ENCODE measurements around the gene BMP3.
"Not testable (repeated sequence)": the region's sequence is repeated elsewhere in the genome, so short reads cannot be mapped to it uniquely, and the experiment has no call there.

The BMP3 gene, protein sequence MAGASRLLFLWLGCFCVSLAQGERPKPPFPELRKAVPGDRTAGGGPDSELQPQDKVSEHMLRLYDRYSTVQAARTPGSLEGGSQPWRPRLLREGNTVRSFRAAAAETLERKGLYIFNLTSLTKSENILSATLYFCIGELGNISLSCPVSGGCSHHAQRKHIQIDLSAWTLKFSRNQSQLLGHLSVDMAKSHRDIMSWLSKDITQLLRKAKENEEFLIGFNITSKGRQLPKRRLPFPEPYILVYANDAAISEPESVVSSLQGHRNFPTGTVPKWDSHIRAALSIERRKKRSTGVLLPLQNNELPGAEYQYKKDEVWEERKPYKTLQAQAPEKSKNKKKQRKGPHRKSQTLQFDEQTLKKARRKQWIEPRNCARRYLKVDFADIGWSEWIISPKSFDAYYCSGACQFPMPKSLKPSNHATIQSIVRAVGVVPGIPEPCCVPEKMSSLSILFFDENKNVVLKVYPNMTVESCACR

GRCh38 chr4:81030061-81030980, at the start of gene BMP3:
Gene BMP3 (plus strand): TSS chr4:81030708. CDS start chr4:81031285, 577 bp downstream.
- no peaks in the 10 kb centered on the region for H3K36me3 ChIP-seq
- no peak within 1 kb of the TSS for H3K4me3 ChIP-seq
- H3K4me1 ChIP-seq, result no peaks in the 10 kb centered on the region
- peaks cover 25% of the 10 kb centered on the region for H3K9me3 ChIP-seq
- H3K9ac ChIP-seq, result no peak within 1 kb of the TSS
- no peaks in the 10 kb centered on the region for H3K27me3 ChIP-seq
- H3K27ac ChIP-seq, result no peak within 1 kb of the TSS
- H4K20me1 ChIP-seq, result no peaks in the 10 kb centered on the region
- no peak for TF ChIP-seq Cebpa-rat (IDR thresholded peaks at IDR 0.05)
- H3K4me2 ChIP-seq, result no peak within 1 kb of the TSS

GRCh38 chr4:80986011-80986410, 44.5 kb upstream of the BMP3 start:
- Histone ChIP-seq H3K27ac (no peak overlapping the region), H3K4me2 (no peak overlapping the region), H3K4me3 (no peak overlapping the region), H3K36me3 (no peaks in the 10 kb centered on the region), H3K27me3 (no peaks in the 10 kb centered on the region), H3K4me1 (peaks cover 10% of the 10 kb centered on the region; the same call in 1 of the 2 replicates), H3K9ac (no peak overlapping the region), H3K9me3 (no peaks in the 10 kb centered on the region), H4K20me1 (no peaks in the 10 kb centered on the region)
- TF ChIP-seq Cebpa-rat (IDR thresholded peaks at IDR 0.05), result no peak

DNA sequence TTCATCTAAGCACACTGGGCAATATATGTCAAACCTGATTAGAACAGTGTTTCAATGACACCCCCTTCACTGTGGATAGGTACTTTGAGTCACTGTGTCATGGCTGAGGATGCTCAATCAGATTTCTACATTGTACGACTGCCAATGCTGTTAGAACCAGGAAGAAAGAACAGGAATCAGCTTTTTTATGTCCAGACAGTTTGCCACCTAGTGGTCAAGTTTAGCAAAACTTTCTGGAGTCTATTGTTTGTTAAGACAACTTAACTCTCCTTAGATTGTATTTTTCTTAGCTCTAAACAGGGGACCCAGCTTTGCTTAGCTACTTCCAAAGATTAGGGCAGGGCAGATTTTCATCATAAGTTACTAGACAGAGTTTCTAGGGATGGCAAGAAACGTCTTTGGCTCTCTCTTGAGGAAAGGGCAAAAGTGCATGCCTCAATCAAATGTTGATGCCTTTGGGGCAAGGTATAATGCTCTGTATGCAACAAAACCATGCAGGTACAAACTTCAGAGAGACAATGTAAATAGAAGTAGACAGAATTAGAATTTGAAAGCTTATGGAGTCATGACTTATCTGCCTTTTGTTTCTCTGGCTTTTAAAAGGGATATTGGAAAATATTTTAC, 40.5 kb upstream of the BMP3 start:
- Histone ChIP-seq H3K9ac (no peak overlapping the region), H3K4me3 (no peak overlapping the region), H3K9me3 (no peaks in the 10 kb centered on the region), H3K27ac (peak overlapping the region; percentile 3; the same call in 1 of the 2 replicates), H4K20me1 (no peaks in the 10 kb centered on the region), H3K4me2 (peak overlapping the region; percentile 17; the same call in 1 of the 2 replicates), H3K36me3 (no peaks in the 10 kb centered on the region), H3K27me3 (no peaks in the 10 kb centered on the region), H3K4me1 (peaks cover 12% of the 10 kb centered on the region; the same call in 1 of the 2 replicates)
- TF ChIP-seq Cebpa-rat (IDR thresholded peaks at IDR 0.05), result no peak

GRCh38 chr4:80990851-80991250, 39.7 kb upstream of the BMP3 start:
- Histone ChIP-seq H3K27ac (no peak overlapping the region), H3K36me3 (no peaks in the 10 kb centered on the region), H3K27me3 (no peaks in the 10 kb centered on the region), H4K20me1 (no peaks in the 10 kb centered on the region), H3K4me2 (peak overlapping the region; percentile 17; the same call in 1 of the 2 replicates), H3K4me1 (peaks cover 12% of the 10 kb centered on the region; the same call in 1 of the 2 replicates), H3K9ac (no peak overlapping the region), H3K9me3 (no peaks in the 10 kb centered on the region), H3K4me3 (no peak overlapping the region)
- no peak for TF ChIP-seq Cebpa-rat (IDR thresholded peaks at IDR 0.05)

DNA sequence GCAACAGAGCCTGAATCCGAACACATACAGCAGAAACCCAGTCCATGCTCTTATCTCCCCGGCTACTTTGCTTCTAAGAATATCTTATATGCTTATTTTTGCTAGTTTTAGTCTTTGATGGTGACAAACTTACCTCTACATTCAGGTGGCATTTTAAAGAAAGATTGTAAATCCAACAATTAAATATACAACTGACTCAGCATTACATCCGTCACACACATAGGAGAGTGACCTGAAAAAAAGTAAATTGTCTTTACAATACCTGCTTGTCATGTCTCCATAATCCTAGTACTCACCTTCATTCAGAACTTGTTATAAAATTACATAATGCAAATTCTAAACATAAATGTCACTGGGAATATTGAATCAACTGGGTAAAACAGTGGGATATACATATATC, 30.6 kb upstream of the BMP3 start:
- Histone ChIP-seq H3K27me3 (no peaks in the 10 kb centered on the region), H4K20me1 (no peaks in the 10 kb centered on the region), H3K36me3 (no peaks in the 10 kb centered on the region), H3K4me3 (no peak overlapping the region), H3K9me3 (no peaks in the 10 kb centered on the region), H3K9ac (no peak overlapping the region), H3K27ac (no peak overlapping the region), H3K4me1 (peaks cover 10% of the 10 kb centered on the region), H3K4me2 (no peak overlapping the region)
- TF ChIP-seq Cebpa-rat (IDR thresholded peaks at IDR 0.05), result no peak

- H4K20me1 ChIP-seq, result no peaks in the 10 kb centered on the region
- no peaks in the 10 kb centered on the region for H3K27me3 ChIP-seq
- H3K4me3 ChIP-seq, result no peak overlapping the region
- no peak for TF ChIP-seq Cebpa-rat (IDR thresholded peaks at IDR 0.05)
- no peaks in the 10 kb centered on the region for H3K36me3 ChIP-seq
- no peak overlapping the region for H3K27ac ChIP-seq
- H3K9ac ChIP-seq, result no peak overlapping the region
- peaks cover 10% of the 10 kb centered on the region for H3K4me1 ChIP-seq
- H3K4me2 ChIP-seq, result peak overlapping the region; percentile 27
- no peaks in the 10 kb centered on the region for H3K9me3 ChIP-seq
These were observed 26.9 kb upstream of the BMP3 start for GRCh38 chr4:81003597-81004111.

DNA sequence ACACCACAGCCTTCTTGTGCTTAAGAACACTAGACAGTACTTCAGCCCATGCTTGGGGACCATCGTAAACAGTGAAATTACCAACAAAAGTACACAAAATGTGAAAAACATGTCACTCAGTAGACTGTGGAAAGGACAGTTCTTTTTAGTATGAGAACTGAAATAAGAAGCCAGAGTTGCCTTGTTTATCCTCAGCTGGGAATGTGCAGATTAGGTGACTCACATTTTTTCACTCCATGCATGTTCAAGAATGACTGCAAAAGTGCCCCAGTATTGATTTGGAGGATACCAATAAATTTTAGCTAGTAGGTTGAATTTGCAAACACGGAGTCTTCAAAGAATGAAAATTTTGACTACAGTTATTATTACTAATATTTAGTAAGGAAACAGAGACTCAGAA, 23.1 kb upstream of the BMP3 start:
- H3K9me3 ChIP-seq, result 0 out of 2 replicates have a peak, but pooled peaks cover 4% of the 10 kb centered on the region

GRCh38 chr4:81016566-81016965, 13.9 kb upstream of the BMP3 start:
- H3K27ac ChIP-seq, H3K27me3 ChIP-seq, H3K9ac ChIP-seq, H3K4me1 ChIP-seq, H4K20me1 ChIP-seq, H3K36me3 ChIP-seq, H3K4me2 ChIP-seq, H3K4me3 ChIP-seq: not testable (repeated sequence)
- H3K9me3 ChIP-seq, result peaks cover 14% of the 10 kb centered on the region

More for the DNA sequence above, 23.1 kb upstream of the BMP3 start:
- Histone ChIP-seq H4K20me1 (no peaks in the 10 kb centered on the region), H3K4me2 (no peak overlapping the region), H3K36me3 (no peaks in the 10 kb centered on the region), H3K27ac (no peak overlapping the region), H3K27me3 (no peaks in the 10 kb centered on the region), H3K9ac (no peak overlapping the region), H3K4me1 (peaks cover 10% of the 10 kb centered on the region), H3K4me3 (no peak overlapping the region)
- no peak for TF ChIP-seq Cebpa-rat (IDR thresholded peaks at IDR 0.05)

GRCh38 chr4:81019006-81019405, 11.5 kb upstream of the BMP3 start:
- Histone ChIP-seq H3K9ac (no peak overlapping the region), H3K36me3 (no peaks in the 10 kb centered on the region), H3K9me3 (peaks cover 8% of the 10 kb centered on the region), H3K27ac (no peak overlapping the region), H3K27me3 (no peaks in the 10 kb centered on the region), H3K4me1 (no peaks in the 10 kb centered on the region), H3K4me2 (no peak overlapping the region), H4K20me1 (no peaks in the 10 kb centered on the region), H3K4me3 (no peak overlapping the region)
- TF ChIP-seq Cebpa-rat (IDR thresholded peaks at IDR 0.05), result no peak
